ENCODE measurements around the gene PCNT.
"Not testable (repeated sequence)": the region's sequence is repeated elsewhere in the genome, so short reads cannot be mapped to it uniquely, and the experiment has no call there.

The PCNT gene

DNA sequence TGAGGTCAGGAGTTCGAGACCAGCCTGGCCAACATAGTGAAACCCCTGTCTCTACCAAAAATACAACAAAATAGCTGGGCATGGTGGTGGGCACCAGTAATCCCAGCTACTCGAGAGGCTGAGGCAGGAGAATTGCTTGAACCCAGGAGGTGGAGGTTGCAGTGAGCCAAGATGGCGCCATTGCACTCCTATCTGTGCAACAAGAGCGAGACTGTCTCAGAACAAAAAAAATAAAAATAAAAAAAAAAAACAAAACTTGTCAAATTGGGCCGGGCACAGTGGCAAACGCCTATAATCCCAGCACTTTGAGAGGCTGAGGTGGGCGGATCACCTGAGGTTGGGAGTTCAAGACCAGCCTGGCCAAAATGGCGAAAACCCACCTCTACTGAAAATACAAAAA is 13.7 kb upstream of the PCNT start:
- not testable (repeated sequence) for DNase-seq

DNA sequence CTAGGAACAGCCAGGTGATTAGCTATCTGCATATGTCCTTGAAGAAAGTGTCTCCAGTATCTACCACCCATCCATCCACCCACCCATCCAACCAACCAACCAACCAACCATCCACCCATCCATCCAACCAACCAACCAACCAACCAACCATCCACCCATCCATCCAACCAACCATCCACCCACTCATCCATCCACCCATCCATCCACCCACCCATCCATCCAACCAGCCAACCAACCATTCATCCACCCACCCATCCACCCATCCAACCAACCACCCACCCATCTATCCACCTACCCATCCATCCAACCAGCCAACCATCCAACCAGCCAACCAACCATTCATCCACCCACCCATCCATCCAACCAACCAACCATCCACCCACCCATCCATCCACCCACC is 12.4 kb upstream of the PCNT start:
- no peak for DNase-seq

DNA sequence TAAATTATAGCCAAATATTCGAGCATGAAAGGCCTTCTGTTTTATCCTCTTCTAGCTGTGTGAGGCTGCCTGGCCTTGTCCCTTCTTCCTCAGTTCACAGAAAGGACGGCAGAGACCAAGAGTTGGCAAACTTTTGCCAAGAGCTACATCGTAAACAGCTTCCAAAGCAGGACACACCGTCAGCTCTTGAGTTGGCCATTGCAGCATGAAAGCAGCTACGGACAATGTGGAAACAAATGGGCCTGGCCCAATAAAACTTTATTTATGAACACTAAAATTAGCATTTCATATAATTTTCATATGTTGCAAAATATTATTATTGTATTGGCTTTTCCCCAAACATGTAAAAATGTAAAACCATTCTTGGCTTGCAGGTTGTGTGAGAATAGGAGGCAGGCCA is 11.0 kb upstream of the PCNT start:
- no peak for DNase-seq

DNA sequence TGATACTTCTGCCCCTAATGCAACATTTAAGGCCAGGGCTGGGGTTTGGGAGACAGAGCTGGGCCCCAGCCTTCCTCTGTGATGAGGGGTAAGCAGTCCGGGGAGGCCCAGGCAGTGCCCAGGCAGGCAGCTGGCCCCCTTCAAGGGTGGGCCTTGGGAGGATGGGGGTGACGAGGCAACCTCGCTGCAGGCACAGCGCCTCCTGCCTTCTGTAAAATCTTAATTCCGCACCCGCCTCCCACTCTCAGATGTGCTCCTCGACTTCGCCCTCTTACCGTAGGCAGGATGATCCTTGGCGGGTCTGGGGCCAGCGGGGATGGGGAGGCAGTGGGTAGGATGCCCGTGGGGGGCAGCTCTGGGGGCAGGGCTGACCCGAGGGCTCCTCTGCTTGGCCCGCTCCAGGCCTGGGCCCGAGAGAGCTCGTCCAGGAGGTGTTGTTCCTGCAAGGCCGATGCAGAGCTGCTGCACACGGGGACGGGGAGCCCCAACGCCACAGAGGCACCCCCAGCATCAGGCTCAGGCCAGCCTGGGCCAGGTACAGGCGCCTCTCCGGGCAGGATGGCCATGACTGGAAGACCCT is 9.4 kb upstream of the PCNT start:
- no peak for DNase-seq

DNA sequence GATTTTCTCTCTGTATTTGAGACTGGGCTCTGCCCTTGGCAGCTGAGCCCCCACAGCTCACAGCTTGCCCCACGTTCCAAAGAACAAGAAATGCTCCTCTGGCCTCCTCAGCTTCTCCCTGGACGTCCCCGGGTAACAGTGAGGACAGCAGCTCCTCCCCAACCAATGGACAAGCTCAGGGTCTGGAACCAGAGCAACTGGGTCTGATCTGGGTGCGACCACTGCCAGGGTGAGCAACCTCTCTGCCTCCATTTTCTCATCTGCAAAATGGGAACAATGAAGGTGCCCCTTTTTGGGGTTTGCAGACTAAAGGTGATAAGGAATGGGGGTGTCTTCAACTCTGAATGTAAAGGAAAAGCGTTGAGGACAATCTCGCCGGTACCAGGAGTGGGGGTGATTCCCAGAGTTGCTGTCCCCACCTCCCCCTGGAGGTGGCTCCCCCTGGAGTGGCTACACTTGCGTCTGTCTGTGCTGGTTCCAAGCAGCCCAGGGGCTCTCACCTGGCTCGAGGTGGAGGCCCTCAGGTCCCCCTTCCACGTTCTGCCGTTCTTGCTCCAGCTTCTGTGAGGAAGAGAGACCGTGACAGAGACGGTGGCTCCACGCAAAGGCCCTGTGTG is 7.1 kb upstream of the PCNT start:
- DNase-seq, result no peak

DNA sequence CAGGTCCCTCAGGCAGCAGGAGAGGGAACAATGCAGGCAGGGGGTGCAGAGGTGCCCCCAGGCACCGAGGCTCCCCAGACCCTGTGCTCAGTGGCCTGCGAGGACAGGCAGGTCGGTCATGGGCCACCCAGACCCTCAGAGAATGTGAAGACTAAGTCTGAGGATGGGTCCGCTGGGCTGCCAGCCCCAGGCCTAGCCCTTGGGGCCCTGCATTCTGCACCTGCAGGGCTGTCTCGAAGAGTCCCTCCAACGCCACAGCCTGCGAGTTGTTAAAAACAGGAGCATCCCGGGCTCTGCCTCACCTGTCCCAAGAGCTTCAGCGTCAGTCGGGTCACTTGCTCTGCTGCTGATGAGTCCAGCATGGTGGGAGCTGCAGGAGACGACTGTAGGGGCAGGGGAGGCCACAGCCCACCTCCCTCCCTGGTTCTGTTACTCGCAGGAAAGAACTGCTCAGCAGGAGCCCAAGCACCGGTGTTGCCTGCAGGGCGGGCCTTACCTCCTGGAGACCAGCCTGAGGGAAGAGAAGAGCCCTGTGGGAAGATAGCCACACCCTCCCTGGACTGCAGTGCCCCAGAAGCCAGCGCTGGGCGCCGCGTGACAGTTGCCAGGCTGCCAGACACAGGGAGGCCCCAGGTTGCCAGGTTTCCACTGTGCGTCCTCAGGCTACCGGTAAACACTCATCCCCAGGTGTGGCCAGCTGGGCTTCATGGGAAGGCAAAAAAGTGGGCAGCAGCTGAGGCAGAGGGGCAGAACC is 6.1 kb upstream of the PCNT start:
- no peak for DNase-seq

DNA sequence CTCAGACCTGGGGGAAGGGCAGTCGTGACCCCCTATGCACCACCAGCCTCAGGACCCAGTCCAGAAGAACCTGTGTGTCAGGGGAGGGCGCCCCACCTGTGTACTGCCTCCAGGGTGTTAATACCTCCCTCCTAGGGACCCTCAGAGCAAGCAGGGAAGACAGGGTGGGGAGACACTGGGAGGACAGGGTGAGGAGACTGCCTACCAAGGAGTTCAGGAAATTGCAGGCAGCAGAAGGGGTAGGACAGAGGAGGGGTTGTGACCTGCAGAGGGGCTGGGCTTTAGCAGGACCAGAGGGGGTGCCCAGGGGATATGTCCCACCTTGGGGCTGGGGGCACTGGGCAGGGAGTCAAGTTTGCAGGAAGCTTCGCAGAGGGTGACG is 5.5 kb upstream of the PCNT start:
- DNase-seq, result no peak

DNA sequence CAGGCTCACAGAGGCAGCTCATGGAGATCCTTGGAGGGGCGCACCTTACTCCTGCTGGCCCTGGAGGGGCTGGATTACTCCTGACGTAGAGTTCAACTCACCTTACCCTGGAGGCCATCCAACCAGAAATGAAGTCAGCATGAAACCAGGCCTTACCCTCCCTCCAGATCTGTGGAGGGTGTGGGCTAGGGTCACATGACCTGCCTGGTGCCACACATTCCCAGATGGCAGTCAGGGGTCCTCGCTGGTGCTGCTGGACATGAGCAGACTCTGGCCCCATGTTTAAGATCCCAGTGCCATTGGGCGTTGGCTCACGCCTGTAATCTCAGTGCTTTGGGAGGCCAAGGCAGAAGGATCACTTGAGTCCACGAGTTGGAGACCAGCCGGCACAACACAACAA is 4.8 kb upstream of the PCNT start:
- no peak for DNase-seq

DNA sequence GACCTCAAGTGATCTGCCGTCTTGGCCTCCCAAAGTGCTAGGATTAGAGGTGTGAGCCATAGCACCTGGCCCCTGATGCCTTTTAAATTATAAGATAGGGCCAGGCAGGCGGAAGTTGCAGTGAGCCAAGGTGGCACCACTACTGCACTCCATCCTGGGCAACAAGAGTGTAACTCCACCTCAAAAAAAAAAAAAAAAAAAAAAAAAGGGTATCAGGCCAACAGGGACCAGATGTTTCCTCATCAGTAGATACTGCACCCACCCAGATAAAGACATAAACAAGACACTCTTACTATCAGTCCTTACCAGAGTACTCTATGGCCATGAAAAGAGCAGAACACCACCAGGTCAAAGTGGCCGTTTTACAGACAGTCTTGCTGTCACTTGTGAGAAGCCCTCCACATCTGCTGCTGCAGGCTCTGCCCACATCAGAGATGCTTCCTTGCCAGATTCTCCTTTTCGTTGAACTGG is 3.6 kb upstream of the PCNT start:
- no peak for DNase-seq

DNA sequence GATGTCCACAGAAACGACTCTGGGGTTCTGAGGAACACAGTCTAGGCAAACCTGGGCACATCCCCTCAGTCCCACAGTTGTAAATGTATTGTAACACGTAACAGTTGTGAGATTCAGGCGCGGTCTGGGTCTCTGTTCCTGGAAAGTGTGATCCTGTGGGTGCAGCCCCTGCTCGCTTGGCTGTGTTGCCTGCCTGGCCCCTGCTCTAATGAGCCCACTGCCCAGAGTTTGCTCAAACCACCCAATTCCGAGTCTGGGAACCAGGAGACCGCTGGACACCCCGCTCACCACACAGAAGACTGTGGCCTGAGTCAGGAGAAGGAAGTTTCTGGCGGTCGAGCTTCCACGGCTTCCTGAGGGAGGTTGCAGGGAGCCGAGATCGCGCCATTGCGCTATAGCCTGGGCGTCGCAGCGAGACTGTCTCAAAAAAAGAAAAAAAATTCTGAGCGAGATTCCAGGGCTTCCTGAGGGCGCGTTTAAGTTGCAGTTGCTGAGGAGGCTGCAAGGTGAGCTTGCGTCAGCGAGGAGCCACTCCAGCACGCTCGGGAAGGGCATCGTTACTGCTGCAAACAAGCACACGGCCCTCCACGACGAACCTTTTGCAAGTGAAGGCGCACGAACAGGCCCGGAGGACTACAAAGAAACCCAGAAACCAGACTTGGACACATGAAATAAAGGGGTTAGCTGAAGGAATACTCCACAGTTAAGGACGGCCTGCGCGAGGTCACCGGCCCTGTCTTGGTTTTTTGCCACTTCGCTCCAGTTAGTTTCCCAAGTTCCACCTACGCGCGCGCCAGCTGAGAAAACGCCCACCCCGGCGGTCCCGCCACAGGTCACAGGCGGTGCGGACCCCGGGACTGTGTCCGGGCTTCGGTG is 1.4 kb upstream of the PCNT start:
- no peak for DNase-seq

DNA sequence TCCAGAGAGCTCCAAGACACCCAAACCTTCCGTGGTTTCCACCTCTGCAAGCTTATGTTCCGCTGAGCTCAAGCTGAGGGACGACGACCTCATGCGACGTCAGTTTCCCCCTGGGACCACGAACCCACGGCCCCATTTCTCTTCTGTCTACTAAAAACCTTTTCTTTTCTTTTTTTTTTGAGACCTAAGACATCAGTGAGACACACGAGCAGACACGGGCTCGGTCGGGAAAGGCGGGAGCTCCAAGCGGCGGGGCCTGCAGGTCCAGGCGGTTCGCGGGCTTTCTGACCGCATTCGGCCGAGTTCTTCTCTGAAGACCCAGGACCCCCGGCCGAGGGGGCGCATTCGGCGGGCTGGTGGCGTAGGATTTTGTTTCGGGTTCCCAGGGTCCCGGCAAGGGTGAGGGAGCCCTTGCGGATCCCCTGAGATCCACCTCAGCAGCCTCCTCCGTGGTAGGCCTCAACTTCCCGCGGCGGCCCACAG is 688 bp upstream of the PCNT start:
- no peak for DNase-seq

DNA sequence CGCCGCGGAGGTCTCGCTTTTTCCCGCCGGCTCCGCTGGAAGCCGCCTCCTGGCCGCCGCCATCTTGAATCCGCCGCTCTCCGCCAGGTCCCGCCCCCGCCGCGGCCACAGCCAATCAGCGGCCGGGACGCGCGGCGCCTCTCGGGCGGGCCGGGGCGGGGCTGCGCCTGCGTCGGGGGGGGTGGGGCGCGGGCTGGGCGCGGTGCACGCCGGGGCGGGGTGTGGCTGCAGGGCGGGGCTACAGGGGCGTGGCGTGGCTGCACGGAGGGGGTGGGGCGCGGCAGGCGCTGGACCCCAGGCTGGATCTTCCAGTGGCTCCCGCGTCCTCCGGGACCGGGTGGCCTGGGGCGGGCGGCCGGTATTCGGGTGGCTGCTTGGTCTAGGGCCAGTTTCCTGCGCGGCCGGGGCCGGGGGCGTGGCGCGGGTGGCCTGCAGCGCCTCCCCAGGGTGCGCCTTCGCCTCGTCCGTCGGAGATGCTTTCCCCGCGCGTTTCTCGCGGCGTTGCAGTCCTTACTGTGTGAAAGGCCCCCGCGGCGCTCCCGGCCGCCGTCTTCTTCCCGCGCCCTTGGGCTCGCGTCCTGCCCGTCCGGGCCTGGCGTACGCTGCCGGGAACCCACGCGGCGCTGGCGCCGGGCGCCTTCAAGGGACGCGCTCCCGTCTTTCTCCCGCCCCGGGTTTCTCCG is 575 bp downstream of the PCNT start:
- peak; percentile 32 for DNase-seq

DNA sequence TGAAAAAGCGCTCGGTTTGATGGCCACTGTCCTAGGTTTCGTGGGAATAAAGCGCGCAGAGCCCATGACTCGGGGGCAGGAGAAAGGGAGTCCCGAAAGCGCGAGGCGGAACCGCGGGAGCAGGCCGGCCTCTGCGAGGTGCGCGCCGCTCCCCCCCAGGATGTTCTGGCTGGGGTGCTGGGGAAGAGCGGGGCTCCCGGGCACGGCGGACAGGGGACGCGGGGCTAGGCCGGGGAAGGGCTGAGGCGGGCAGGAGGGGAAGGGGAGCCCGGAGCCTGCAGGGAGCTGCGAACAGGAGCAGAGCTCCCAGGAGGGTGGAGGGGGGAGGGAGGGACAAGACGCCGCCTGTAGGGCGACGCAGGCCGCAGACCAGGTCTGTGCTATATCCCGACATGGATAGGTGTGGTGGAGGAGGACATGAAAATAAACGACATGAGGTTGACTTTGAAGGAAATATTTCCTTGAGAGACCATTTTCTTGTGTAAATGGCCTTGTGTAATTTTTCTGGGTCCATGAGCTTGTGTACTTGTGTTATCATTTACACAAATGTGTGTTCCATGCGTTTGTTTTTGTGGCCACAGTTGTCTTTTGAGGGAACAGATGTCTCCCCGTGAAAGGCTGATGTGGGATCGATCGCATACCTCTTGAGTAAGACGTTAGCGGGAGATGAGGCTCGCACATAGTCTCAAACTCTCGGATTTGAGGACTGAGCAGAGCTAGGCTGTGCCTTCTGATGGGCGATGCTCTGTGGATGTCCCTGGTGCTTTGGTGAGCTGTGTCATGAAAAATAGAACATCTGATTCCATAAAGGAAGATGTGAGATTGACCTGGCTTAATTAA is 1.3 kb downstream of the PCNT start:
- DNase-seq, result no peak

DNA sequence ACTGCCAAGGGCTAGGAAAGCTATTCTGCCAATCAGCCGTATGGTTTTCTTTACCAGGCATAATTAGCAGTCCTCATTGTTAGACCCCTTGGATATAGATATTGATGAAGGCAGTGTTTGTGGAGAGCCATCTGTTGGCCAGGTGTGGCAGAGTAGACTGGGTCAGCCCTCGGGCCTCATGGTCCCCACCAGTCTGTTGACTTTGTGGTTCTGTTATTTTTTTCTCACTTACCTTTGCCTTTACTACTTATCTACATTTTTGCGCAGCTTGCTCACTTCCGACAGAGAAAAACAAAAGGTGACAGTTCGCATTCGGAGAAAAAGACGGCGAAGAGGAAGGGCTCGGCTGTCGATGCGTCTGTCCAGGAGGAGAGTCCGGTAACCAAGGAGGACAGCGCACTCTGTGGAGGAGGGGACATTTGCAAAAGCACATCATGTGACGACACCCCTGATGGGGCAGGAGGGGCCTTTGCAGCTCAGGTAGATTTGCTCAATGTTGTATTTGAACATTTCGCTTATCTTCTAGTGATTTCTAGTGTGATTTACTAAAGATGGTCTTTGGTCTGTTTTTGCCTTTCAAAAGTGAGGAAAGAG is 2.3 kb downstream of the PCNT start:
- no peak for DNase-seq

DNA sequence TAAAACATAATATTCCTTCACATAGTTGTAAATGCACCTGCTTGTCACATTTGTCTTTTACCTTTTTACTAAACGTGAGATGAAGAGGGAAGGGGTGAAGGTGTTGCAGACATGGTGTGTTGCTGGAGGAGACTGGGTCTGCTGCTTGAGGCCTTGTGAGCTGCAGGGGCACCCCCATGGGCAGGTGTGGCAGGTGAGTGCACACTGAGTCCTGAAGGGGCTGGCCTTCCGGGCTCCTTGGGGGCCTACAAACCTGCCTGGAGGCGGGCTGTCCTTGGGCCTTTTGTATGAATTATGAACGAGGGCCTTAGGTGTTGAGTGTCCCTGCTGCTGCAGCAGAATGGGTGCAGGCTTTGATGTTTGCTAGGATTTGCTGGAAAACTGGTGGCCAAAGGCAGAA is 3.8 kb downstream of the PCNT start:
- DNase-seq, result no peak

DNA sequence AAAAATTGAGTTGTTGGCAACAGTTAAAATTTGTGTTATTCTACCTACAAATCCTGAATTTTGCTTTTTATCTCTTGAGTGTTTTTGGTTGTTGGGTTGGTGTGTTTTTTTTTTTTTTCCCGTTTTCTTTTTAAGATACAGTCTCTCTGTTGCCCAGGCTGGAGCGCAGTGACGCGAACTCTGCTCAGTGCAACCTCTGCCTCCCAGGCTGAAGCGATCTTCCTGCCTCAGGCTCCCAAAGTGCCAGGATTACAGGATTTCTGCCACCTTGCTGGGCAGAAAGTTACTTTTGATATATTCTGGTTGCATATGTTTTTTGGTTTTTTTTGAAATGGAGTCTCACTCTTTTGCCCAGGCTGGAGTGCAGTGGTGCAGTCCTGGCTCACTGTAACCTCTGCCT is 4.2 kb downstream of the PCNT start:
- DNase-seq, result no peak

DNA sequence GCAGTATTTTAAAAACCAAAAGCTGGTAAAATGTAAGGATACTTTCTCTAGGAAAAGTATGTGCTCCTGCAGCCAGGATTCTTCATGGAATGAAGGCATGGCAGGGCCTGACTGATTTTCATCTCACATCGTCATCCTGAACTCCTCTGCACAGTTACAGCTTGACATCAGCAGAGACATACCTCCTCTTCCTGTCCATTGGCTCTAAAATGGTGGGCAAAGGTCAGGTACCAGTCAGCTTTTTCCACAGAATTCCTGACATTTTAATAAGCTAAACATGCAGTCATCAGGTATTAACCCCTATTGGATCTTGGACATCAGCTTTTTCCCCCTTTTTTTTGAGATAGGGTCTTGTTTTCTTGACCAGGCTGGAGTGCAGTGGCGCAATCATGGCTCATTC is 5.8 kb downstream of the PCNT start:
- DNase-seq, result no peak

DNA sequence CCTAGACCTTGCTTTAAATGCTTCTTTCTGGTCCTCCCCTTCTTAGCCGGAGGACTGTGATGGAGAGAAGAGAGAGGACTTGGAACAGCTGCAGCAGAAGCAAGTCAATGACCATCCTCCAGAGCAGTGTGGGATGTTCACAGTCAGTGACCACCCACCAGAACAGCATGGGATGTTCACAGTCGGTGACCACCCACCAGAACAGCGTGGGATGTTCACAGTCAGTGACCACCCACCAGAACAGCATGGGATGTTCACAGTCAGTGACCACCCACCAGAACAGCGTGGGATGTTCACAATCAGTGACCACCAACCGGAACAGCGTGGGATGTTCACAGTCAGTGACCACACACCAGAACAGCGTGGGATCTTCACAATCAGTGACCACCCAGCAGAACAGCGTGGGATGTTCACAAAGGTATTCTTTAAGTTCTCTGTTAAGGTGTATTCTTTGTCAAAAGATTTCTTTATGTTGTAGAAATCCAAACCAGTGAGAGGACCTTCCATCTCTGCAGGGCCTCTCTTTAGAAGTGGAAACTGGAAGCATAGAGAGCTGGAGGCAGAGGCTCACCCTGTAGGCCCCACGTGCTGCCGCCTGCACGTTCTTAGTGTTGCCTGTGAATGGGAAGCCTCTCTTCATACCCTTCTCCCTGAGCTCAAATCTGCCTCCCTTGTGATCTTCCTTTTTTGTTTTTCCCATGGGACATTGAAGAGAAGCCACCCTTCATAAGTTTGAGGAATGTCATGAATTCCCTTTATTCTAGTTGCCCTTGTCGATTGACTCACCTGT is 10.6 kb downstream of the PCNT start:
- no peak for DNase-seq

DNA sequence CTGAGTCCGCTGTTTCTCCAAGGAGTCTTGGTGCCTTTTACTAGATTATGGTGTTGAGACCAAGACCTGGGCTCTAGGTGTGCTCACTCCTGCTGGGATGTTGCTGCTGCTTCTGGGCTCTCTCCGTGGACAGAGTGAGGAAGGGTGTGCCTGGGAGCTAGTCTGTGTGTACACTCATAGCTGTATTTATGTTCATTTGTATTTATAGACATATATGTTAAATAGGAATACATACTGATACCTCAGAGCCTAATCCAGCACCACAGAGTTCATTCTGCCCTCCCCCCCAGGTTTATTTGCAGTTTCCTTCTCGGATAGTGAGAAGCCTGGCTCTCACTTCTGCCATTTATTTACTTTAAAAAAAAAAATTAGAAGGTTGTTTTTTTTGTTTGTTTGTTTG is 12.6 kb downstream of the PCNT start:
- no peak for DNase-seq

DNA sequence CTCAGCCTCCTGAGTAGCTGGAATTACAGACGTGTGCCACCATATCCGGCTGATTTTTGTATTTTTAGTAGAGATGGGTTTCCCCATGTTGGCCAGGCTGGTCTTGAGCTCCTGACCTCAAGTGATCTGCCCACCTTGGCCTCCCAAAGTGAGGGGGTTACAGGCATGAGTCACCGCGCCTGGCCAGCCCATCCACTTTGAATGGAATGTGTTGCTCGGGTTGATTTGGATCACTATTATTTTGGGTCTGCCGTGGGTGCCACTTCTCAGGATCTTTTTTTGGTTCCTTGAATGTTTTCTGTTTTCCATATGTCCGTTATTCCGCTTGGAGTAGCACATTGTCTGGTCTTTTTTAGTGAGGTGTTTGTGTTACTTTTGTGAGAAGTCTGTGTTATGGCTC is 17.0 kb downstream of the PCNT start:
- no peak for DNase-seq

All from DMS 273 treated with DMSO at 0.1 percent for 48 hours (cell line).